Thyroid gland (tissue), 4 donors: ENCODE results near the gene GDPD4. TPM values are rescaled to one million over a fixed set of nuclear protein-coding genes. Genes with fewer than 3 reads are reported as not detected.
A peak's percentile ranks its signal among the peaks of the same experiment; 100 is the strongest.

Experiments
- DNase-seq, 2 donors: peaks; one replicate each; pipeline ENCODE4 v3.0.0-alpha.2; 2019
- H3K27ac ChIP-seq, 3 donors: fragments of 200-600 bp; sonication (generic); 1 replicate in 2 of 3; 2 replicates in 1 of 3; pipeline ENCODE4 v1.5.1; 2016 to 2019; ENCODE audit warnings: mild to moderate bottlenecking in 1 of 3, moderate library complexity in 1 of 3
- H3K27me3 ChIP-seq: fragments of 200-600 bp; sonication (generic); one replicate; pipeline ENCODE4 v1.5.1; 2019
- H3K36me3 ChIP-seq, 2 donors: fragments of 200-600 bp; sonication (generic); one replicate each; pipeline ENCODE4 v1.5.1; 2016 to 2019
- H3K4me1 ChIP-seq, 2 donors: fragments of 200-600 bp; sonication (generic); one replicate each; pipeline ENCODE4 v1.5.1; 2017 to 2019
- H3K4me3 ChIP-seq, 3 donors: fragments of 200-600 bp; sonication (generic); replicated peaks in 1 of 3; 1 replicate in 2 of 3; 2 replicates in 1 of 3; pipeline ENCODE4 v1.5.1; 2016; ENCODE audit warnings: mild to moderate bottlenecking in 1 of 3
- H3K9me3 ChIP-seq: fragments of 200-600 bp; sonication (generic); one replicate; pipeline ENCODE4 v1.5.1; 2017
- POLR2A ChIP-seq, 2 donors: fragments of 450-650 bp; IDR thresholded peaks; one replicate each; pipeline ENCODE4 v1.6.1; 2017; ENCODE audit warnings: antibody characterized with exemption in 2 of 2, mild to moderate bottlenecking in 2 of 2, moderate library complexity in 1 of 2
- WGBS, 2 donors: methylation state at CpG; one replicate each; pipeline ENCODE4 v1.1.5; 2017; 5-methylcytosine and 5-hydroxymethylcytosine counted together
- intact Hi-C: fragments of 100-400 bp; cut with DNase I; formaldehyde crosslinking; loops from one replicate; pipeline ENCODE4 v1.15.1; 2023
- total RNA-seq, 4 donors: library from RNA; depleted of rRNA; stranded (reverse); fragments of >200 nt; gene quantifications; one replicate each; pipeline ENCODE4 v1.2.3, GENCODE V29; 2016
- TF ChIP-seq, protein P1 (sequence below), 6 experiments: fragments of 200-600 bp in 3 of 6; fragments of 450-650 bp in 3 of 6; sonication (generic) in 3 of 6; IDR thresholded peaks; one replicate each; pipeline ENCODE4 v1.5.1; 2016 to 2019; ENCODE audit warnings: antibody characterized with exemption in 6 of 6, mild to moderate bottlenecking in 2 of 6, inconsistent platforms in 1 of 6, moderate library complexity in 1 of 6

Gene GDPD4
- total RNA-seq, 4 donors from 2014 or later = 3.6 TPM; not detected in 3

DNA sequence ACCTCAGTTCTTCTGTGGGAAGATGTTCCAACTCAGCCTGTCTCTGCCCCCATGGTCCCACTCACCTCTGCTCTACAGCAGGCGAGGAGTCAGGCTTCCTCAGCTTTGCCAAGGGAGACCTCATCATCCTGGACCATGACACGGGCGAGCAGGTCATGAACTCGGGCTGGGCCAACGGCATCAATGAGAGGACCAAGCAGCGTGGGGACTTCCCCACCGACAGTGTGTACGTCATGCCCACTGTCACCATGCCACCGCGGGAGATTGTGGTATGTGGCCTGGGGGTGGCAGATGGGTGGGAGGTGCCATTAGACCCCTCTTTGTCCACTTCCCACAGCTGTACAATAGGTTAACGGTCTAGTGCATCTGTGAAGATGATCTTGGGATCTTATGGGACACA is 100.1 kb downstream of the GDPD4 start:
- TF ChIP-seq, protein P1, sequence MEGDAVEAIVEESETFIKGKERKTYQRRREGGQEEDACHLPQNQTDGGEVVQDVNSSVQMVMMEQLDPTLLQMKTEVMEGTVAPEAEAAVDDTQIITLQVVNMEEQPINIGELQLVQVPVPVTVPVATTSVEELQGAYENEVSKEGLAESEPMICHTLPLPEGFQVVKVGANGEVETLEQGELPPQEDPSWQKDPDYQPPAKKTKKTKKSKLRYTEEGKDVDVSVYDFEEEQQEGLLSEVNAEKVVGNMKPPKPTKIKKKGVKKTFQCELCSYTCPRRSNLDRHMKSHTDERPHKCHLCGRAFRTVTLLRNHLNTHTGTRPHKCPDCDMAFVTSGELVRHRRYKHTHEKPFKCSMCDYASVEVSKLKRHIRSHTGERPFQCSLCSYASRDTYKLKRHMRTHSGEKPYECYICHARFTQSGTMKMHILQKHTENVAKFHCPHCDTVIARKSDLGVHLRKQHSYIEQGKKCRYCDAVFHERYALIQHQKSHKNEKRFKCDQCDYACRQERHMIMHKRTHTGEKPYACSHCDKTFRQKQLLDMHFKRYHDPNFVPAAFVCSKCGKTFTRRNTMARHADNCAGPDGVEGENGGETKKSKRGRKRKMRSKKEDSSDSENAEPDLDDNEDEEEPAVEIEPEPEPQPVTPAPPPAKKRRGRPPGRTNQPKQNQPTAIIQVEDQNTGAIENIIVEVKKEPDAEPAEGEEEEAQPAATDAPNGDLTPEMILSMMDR (IDR thresholded peaks at IDR 0.05) = no peak
- no peak for TF ChIP-seq POLR2A (IDR thresholded peaks at IDR 0.05)
- no peak for DNase-seq
- Histone ChIP-seq H3K27ac (no peak overlapping the region), H3K4me3 (no peak overlapping the region), H3K27me3 (no peaks in the 10 kb centered on the region), H3K9me3 (no peaks in the 10 kb centered on the region), H3K4me1 (no peaks in the 10 kb centered on the region), H3K36me3 (no peaks in the 10 kb centered on the region)
- intact Hi-C loops = no loop called here
- 91 to 94% methylated on average over 11 of the region's 11 CpGs for WGBS, 2 donors

DNA sequence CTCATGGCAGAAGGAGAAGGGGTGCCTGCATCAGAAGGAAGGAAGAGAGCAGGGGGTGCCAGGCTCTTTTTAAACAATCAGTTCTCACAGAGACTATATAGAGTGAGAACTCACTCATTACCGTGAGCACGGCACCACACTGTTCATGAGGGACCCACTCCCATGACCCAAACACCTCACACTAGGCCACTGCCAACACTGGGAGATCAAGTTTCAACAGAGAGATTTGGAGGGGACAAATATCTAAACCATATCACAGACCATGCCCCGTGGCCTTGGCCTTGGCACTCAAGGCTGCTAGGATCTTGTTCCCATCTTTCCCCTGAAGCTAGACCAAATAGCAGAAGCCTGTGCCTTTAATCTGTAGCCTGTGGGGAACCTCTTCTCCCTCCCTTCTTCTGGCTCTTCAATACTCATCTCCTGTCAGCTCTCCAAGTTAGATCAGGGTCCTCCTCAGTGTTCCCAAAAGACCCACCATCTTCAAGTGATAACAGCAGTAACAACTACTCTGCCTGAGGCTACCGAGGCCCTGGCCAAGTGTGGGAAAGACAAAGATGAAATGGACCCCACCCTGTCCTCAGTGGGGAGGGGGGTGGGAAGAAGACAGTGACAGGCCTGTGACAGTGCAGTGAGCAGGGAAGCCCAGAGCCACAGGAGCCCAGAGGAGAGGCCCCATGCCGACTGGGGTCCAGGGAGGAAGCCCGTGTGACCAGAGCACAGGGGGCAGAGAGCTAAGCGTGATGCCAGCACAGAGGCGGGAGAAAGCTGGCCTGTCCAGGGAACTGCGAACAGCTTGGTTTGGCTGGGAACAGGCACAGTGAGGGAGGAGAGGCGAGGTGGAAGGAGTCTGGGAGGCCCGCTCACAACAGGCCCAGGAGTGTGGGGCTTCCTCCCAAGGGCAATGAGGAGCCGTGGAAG is 100.9 kb downstream of the GDPD4 start:
- Histone ChIP-seq H3K4me1 (no peaks in the 10 kb centered on the region), H3K36me3 (no peaks in the 10 kb centered on the region), H3K27me3 (no peaks in the 10 kb centered on the region), H3K9me3 (no peaks in the 10 kb centered on the region), H3K27ac (no peak overlapping the region), H3K4me3 (no peak overlapping the region)
- 75 to 77% methylated on average over 11 of the region's 12 CpGs for WGBS, 2 donors
- TF ChIP-seq, protein P1 (IDR thresholded peaks at IDR 0.05) = no peak
- no peak for DNase-seq
- intact Hi-C loops = no loop called here

DNA sequence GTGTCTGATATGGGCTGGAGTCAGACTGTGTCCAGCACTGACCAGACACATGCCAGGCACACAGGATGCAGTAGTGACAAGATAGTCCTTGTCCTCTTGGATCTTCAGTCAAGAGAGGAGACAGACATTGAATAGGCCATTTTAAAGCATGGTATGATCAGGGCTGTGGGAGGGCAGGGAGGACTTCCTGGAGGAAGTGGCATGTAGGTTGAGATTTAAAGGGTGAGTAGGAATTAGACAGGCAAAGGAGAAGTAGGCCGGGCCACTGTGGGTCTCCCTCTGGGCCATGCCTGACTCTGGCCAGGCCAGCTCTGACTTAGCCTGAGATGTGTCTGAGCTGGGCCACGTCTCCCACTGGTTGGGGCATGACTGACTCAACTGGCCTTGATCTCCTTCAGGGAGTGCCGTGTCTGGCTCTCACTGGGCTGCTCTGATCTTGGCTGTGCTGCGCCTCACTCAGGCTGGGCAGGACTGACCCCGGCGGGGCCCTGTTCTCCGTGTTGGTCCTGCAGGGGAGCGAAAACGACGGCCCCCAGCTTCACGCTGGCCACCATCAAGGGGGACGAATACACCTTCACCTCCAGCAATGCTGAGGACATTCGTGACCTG is 102.2 kb downstream of the GDPD4 start:
- WGBS, 2 donors = 98 to 100% methylated on average over 3 to 8 of the region's 13 CpGs
- TF ChIP-seq, protein P1 (IDR thresholded peaks at IDR 0.05) = no peak
- no peak for TF ChIP-seq POLR2A (IDR thresholded peaks at IDR 0.05)
- no peak overlapping the region for H3K4me3 ChIP-seq
- no peaks in the 10 kb centered on the region for H3K27me3 ChIP-seq
- no peaks in the 10 kb centered on the region for H3K36me3 ChIP-seq
- H3K27ac ChIP-seq = no peak overlapping the region
- no peaks in the 10 kb centered on the region for H3K9me3 ChIP-seq
- H3K4me1 ChIP-seq = no peaks in the 10 kb centered on the region
- intact Hi-C loops = loop anchor here (10.0 kb wide), 1 partner anchor 154 kb away; no protein-coding TSS in a partner anchor
- DNase-seq = no peak

DNA sequence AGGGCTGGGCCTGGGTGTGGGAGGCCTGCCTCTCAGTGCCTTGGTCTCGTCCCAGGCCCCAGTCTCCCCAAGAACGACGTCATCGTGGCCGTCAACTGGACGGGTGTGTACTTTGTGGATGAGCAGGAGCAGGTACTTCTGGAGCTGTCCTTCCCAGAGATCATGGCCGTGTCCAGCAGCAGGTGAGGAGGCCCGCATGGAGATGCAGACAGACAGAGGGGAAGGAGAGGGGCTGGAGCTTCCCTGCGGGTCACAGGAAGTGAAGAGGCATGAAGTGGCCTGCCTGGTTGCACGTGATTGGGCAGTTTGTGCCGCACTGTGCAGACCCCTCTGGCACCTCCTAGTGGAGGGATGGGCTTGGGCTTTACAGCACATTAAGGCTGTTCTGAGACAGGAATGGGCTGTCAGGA is 103.0 kb downstream of the GDPD4 start:
- Histone ChIP-seq H3K27ac (no peak overlapping the region), H3K36me3 (no peaks in the 10 kb centered on the region), H3K4me1 (no peaks in the 10 kb centered on the region), H3K27me3 (no peaks in the 10 kb centered on the region), H3K9me3 (no peaks in the 10 kb centered on the region), H3K4me3 (no peak overlapping the region)
- intact Hi-C loops = loop anchor here (10.0 kb wide), 1 partner anchor 154 kb away; no protein-coding TSS in a partner anchor
- 55 to 64% methylated on average over 11 of the region's 11 CpGs for WGBS, 2 donors
- DNase-seq = peak; percentile 19 to 30
- TF ChIP-seq POLR2A (IDR thresholded peaks at IDR 0.05) = no peak
- TF ChIP-seq, protein P1 (IDR thresholded peaks at IDR 0.05) = peak in 1 of 6 experiments; percentile 25
